DLD1 (cell line): ENCODE measurements around the gene TGFBI.

Experiments
- in situ Hi-C: cut with HindIII; loops from 2 replicates; pipeline ENCODE4 v1.10.0; 2017; ENCODE audit warnings: low sequenced_read_pairs

The TGFBI gene

GRCh38 chr5:136023958-136024541 lies 4.7 kb upstream of the TGFBI start:
- in situ Hi-C loops, result no loop called here

- in situ Hi-C loops, result no loop called here
Measured at GRCh38 chr5:136025900-136026299, 2.9 kb upstream of the TGFBI start.

DNA sequence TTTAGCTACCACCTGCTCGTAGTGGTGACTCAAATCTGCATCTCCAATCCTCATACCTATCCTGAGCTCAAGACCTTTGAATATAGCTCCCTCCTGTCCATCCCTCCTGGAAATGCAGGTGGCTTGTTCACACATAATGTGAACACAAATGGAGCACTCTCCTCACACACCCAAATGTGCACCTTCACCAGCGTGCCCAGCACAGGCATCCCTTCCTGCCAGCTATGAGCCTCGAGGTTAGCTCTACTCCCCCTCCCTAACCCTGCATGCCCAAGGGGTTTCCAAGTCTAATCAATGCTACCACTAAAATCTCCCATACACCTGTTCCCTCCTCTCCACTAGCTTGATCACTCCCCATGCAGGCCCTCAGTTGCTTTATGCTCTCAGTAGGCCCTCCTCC lies 2.2 kb upstream of the TGFBI start:
- in situ Hi-C loops, result no loop called here

DNA sequence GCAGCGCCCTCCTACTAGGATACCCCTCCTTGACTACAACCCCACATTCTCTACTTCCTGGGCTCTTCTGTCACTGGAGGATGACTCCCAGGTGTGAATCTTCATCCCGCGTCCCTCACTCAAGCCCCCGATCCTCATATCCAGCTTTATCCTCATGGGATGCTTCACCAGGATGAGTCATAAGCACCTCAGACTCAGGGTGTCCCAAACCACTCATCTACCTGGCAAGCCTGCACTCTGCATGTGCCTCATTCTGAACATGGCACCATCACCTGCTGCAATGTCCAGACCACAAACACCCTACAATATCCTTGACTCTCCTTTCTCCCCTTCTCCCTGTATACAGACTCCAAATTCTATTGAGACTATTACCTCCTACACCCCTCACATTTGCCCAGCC lies 1.5 kb upstream of the TGFBI start:
- in situ Hi-C loops, result no loop called here

DNA sequence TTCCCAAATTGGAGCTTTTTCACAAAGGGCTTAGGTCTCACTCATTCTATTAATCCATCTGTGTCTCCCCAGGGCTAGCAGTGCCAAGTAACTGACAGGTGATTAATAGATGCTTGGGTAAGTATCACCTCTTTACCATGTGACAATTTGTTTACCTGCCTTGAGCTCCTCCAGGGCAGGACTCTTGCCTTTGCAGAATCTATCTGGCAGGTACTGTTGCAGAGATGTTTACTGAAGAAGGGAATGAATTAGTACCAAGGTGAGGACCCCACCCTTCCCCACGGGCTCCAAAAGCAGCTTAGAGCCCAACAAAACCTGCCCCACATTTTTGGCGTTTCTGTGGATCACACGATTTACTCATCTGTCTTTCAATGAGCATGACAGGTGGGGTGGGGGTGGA lies 698 bp upstream of the TGFBI start:
- in situ Hi-C loops, result no loop called here

DNA sequence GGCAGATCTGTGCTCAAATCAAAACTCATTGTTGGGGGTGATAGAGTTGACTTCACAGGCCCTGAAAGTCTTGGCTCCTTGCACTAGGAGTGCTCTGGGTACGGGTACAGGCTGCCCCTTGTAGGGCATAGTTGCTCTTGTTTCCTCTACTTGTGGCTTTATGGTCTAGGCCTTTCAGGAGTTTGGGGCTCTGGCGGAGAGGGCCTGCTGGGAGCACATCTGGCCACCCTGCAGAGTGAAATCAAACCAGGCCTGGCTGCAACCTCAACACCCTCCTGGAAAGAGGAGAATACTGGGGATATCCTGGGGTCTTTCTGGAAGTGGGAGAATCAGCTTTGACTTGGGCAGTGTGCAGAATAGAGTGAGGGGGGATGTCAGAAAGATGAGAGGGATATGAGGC lies 1.5 kb downstream of the TGFBI start:
- in situ Hi-C loops, result no loop called here

GRCh38 chr5:136030956-136031611 lies 2.3 kb downstream of the TGFBI start:
- in situ Hi-C loops, result no loop called here

GRCh38 chr5:136031711-136032110 lies 2.9 kb downstream of the TGFBI start:
- in situ Hi-C loops, result no loop called here

DNA sequence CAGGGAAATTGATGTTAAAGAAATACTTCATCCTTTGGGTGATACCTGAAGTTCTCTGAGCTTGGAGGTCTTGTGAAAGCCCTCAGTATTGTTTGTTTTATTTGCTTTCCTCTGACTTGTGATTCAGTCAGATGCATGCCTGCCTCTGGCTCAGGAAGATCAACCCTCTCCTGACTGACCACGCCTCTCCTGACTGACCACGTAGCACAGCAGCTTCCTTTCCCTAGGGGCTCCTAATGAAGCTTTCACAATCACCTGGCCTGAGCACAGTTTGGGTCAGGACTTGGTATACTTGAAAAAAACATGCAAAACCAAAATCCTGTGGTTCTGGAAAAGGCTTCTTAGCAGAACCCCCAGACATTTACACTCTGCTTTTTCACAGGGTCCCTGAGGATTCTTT lies 3.8 kb downstream of the TGFBI start:
- in situ Hi-C loops, result no loop called here

GRCh38 chr5:136033234-136033633 lies 4.4 kb downstream of the TGFBI start:
- in situ Hi-C loops, result no loop called here

DNA sequence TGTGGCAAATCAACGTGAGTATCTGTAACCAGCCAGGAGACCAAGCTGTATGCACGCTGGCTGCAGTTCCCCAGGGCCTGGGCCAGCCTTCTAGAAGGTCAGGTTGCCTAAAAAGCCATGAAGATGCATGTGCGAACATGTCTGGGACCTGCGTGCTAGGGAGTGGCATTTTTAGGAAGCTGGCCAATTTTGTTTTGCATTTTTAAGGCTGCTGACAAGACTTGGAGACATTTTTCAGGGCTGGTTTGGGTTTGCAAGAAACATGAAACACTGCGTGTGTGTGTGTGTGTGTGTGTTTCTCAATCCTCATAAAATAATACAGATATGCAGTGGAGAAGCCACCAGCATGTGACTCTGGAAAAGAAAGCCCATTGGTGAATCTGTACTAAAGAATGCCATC lies 5.1 kb downstream of the TGFBI start:
- in situ Hi-C loops, result no loop called here

DNA sequence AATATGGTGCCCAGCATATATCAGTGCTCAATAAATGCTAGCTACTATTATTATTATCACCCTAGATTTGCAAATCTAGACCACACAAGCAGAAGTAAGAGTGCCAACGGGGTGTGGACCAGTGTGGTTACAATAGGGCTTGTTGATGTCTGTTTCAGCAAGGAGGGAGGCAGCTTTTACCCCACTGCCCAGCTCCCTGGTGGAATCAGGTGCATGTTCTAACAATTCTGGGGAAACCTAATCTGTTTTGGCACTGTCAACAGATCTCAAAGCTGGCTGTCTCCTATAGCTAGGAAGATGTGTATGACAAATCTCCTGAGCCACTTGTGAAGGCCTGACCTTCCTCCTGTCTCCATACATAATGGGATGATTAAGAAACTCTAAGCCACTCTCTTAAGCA lies 5.7 kb downstream of the TGFBI start:
- in situ Hi-C loops, result no loop called here

GRCh38 chr5:136034984-136035383 lies 6.2 kb downstream of the TGFBI start:
- in situ Hi-C loops, result no loop called here

- in situ Hi-C loops, result no loop called here
Measured at GRCh38 chr5:136035837-136036236, 7.0 kb downstream of the TGFBI start.

DNA sequence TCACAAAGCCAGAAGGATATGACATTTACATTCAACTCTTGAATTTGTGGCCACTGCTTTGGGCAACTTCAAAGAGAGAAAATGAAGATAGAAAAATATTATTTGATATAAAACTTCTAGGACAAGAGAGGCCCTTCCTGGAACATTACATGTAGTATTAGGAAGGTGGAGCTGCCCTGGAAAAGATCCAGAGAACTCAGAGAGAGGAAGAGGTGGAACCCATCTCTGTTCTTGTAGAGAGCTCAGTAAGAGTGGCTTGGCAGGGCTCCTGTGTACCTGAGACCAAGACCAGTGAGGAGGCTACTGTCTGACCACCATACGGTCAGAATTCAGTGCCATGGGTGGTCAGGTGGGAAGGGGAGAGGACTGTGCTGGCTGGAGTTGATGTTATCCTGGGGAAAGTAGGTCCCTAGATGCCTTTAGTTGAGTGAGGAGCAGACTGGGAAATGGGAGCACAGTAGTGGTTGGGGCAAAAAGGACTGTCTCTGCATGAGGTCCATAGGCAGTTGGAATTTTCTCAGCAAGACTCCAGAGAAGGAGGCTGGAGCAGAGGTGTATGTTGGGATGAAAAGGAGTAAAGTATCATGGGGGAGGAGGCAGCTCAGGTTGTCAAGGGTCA lies 7.6 kb downstream of the TGFBI start:
- in situ Hi-C loops, result no loop called here

DNA sequence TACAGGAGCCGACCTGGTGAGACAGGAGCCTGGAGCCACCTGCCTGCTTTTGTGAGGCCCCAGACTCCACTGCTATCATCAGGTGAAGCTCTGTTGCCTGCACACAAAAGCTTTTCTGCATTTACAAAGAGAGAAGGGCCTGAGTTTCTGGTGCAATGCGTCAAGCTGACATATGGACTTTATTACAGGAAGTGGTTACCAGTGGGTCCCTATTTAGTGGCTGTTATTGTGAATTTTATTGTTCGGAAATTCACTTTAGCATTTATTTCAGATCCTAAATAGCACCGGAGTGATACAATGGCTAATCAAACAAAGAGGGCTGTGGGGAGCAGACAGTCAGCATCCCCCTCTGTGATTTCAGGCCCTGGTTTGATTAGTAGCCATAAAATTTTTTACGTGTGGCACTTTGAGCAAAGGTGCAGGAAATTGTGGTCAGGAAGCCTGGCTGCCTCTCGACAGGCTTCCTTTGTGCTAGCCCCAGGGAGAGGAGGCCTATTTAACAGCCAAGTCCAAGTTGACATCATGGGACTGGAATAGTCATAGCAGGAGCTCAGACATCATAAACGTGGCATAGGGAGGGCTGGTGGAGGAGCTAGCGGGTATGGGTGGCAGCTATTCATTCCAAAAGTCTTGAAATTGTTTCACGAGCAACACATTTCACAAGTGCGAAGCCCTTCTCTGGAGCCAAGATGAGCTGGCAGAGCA lies 8.4 kb downstream of the TGFBI start:
- in situ Hi-C loops, result no loop called here

GRCh38 chr5:136038635-136039034 lies 9.8 kb downstream of the TGFBI start:
- in situ Hi-C loops, result no loop called here

GRCh38 chr5:136039202-136039601 lies 10.4 kb downstream of the TGFBI start:
- in situ Hi-C loops, result no loop called here

DNA sequence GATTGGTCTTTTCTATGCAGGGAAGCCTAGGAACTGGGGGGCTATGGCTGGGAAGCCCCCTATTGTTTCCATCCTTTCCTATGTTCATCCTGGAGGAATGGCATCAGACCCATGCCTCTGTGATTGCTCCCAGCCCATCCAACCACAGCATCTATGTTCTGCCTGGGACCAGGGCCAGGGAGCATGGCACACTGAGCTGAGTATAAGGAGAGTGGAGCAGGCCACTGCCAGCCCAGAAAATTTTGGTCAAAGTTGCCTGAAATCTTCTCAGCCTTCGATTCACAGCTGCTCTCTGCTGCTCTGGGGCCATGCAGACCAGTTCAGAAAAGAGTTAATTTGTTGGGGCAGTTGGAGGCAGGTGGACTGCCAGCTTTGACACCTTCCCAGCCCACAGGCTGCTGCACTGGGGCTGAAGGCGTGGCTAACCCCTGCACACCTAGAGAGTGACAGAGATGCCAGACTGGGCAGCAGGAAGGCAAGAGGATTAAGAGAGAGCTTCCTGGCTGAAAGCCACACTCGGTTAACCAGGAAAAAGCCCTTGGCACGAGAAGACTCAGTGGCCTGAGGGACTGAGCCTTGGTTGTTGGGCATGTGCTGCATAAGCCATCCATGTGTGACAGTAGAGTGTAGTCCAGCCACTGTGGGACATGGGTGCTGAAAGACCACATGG lies 12.1 kb downstream of the TGFBI start:
- in situ Hi-C loops, result no loop called here

DNA sequence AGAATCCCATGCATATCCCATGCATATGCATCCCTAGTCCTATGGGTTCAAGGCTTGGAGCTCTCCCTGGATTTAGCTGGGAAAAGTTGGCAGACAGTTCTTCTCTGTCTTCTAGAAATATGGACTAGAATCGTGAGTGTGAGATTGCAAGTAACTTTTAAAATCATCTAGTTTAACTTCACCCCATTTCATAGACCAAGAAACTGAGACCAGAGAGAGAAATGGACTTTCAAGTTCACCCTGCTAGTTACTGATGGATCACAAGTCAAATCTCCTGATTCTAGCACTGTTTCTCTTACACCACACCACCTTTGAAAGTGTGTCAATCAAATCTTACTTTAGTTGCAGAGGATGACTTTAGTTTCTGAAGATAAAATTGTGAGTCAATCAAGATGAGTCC lies 13.4 kb downstream of the TGFBI start:
- in situ Hi-C loops, result no loop called here

DNA sequence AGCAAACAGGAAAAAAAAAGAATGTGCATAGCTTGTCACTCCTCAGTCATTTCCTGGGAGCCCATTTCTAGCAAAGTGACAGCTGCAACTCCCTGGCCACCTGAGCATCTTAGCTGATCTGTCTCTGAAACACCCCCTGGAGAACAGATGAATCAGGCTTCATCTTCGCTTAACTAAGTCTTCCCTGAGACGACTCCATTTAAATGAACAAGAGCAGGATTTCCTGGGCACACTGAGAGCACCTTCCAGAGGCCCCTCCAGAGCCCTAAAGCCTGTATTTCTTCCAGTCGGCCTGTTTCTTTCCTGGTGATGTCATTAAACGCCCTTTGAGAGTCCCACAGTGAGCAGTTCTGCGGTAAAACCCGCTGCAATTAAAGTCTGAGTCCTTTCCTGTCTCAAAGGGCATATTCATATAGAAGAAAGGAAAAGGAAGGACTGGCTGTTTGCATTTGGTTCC lies 13.9 kb downstream of the TGFBI start:
- in situ Hi-C loops, result no loop called here
